Measurements from ENCODE around the gene TLX2.

The TLX2 gene

DNA sequence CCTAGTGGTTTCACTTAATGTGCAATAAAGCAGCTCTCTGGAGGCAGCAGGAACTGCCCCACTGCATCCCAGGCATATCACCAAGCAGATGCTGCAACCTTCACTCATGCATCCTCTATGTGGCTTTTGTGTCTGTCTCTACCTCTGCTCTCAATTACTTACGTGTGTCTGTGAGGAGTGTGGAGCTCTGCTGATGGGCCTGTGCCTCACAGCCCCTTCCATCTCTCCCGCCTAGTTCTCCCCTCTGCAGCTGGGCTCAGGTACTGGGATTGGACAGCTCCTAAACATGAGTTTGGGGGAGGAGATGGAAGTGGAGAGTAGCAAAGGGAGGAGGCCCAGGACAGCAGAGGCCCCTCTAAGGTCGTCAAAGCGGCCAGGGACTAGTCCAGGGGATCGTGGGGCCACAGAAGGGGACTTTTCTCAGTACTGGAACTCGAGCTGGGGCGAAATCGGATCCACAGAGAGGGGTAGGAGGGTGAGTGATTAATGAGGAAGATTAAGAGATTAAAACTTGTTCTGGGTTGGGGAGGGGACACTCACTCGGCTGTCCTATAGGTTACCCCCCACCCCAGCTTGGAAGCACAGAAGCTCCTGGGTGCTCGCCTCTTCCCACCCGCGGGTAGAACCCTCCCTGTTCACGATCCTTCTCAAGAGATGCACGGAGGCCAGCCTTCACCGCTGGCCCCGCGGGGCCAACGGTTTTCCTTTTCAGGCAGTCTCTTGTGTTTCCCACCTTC, 12.7 kb upstream of the TLX2 start:
- Histone ChIP-seq H3K4me3 (ENCODE audit: low read depth in 1 of 2, low read length in 2 of 2) (no peak overlapping the region), H3K36me3 (ENCODE audit: insufficient read depth, low read length) (peaks cover 11% of the 10 kb centered on the region), H3K4me1 (ENCODE audit: insufficient read depth, low read length) (peaks cover 41% of the 10 kb centered on the region), H2AFZ (ENCODE audit: low read depth, low read length) (no peak overlapping the region), H3K27me3 (ENCODE audit: insufficient read depth, low read length, poor library complexity) (no peaks in the 10 kb centered on the region), H3K9me3 (ENCODE audit: insufficient read depth, low read length, severe bottlenecking) (no peaks in the 10 kb centered on the region), H3K79me2 (ENCODE audit: insufficient read depth, low read length) (peaks cover 26% of the 10 kb centered on the region), H3K4me2 (ENCODE audit: insufficient read depth, low read length) (no peak overlapping the region), H4K20me1 (ENCODE audit: insufficient read depth, low read length) (no peaks in the 10 kb centered on the region), H3K9ac (ENCODE audit: low read depth, low read length) (no peak overlapping the region), H3K27ac (ENCODE audit: low read length) (no peak overlapping the region)
- DNase-seq, result no peak
- TF ChIP-seq, protein P1, sequence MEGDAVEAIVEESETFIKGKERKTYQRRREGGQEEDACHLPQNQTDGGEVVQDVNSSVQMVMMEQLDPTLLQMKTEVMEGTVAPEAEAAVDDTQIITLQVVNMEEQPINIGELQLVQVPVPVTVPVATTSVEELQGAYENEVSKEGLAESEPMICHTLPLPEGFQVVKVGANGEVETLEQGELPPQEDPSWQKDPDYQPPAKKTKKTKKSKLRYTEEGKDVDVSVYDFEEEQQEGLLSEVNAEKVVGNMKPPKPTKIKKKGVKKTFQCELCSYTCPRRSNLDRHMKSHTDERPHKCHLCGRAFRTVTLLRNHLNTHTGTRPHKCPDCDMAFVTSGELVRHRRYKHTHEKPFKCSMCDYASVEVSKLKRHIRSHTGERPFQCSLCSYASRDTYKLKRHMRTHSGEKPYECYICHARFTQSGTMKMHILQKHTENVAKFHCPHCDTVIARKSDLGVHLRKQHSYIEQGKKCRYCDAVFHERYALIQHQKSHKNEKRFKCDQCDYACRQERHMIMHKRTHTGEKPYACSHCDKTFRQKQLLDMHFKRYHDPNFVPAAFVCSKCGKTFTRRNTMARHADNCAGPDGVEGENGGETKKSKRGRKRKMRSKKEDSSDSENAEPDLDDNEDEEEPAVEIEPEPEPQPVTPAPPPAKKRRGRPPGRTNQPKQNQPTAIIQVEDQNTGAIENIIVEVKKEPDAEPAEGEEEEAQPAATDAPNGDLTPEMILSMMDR (IDR thresholded peaks at IDR 0.05; ENCODE audit: borderline replicate concordance, extremely low read depth, low read length, poor library complexity, severe bottlenecking), result no peak
- TF ChIP-seq EZH2 (IDR thresholded peaks at IDR 0.05; ENCODE audit: borderline replicate concordance, low read depth, low read length, severe bottlenecking), result no peak
- ATAC-seq (ENCODE audit: insufficient read depth, low read depth), result no peak

DNA sequence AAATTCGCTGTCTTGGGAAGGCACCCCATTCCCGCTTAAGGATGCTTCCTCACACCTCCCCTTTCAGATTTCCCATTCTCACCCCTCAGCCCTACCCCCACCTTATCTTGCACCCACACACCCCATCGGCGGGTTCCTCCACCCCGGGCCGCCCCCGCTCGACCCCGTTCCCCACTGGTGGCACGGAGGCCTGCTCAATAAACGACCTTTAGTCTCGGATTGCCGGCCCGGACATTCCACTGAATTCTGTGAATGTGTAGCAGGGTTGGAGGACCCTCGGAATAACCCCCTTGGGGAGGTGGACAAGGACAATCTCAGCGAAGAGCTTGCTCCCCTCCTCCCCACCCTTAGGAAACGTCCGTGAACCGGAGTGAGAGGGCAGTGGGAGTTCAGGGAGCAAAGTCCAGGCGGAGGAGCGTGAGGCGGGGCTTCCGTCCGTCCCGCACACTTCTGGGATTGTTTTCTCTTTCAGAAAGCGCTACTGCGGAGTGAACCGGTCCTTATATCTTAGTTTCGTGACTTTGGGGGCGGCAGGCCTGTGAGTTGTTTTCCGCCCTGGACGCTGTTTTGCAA, 12.0 kb upstream of the TLX2 start:
- Histone ChIP-seq H3K4me1 (ENCODE audit: insufficient read depth, low read length) (peaks cover 39% of the 10 kb centered on the region), H2AFZ (ENCODE audit: low read depth, low read length) (no peak overlapping the region), H3K36me3 (ENCODE audit: insufficient read depth, low read length) (peaks cover 11% of the 10 kb centered on the region), H3K79me2 (ENCODE audit: insufficient read depth, low read length) (peaks cover 31% of the 10 kb centered on the region), H3K27ac (ENCODE audit: low read length) (no peak overlapping the region), H3K27me3 (ENCODE audit: insufficient read depth, low read length, poor library complexity) (no peaks in the 10 kb centered on the region), H3K4me3 (ENCODE audit: low read depth in 1 of 2, low read length in 2 of 2) (no peak overlapping the region), H4K20me1 (ENCODE audit: insufficient read depth, low read length) (no peaks in the 10 kb centered on the region), H3K9me3 (ENCODE audit: insufficient read depth, low read length, severe bottlenecking) (no peaks in the 10 kb centered on the region), H3K9ac (ENCODE audit: low read depth, low read length) (no peak overlapping the region), H3K4me2 (ENCODE audit: insufficient read depth, low read length) (no peak overlapping the region)
- ATAC-seq (ENCODE audit: insufficient read depth, low read depth) (no peak), DNase-seq (no peak)
- TF ChIP-seq, protein P1 (IDR thresholded peaks at IDR 0.05; ENCODE audit: borderline replicate concordance, extremely low read depth, low read length, poor library complexity, severe bottlenecking), result no peak
- no peak for TF ChIP-seq EZH2 (IDR thresholded peaks at IDR 0.05; ENCODE audit: borderline replicate concordance, low read depth, low read length, severe bottlenecking)

DNA sequence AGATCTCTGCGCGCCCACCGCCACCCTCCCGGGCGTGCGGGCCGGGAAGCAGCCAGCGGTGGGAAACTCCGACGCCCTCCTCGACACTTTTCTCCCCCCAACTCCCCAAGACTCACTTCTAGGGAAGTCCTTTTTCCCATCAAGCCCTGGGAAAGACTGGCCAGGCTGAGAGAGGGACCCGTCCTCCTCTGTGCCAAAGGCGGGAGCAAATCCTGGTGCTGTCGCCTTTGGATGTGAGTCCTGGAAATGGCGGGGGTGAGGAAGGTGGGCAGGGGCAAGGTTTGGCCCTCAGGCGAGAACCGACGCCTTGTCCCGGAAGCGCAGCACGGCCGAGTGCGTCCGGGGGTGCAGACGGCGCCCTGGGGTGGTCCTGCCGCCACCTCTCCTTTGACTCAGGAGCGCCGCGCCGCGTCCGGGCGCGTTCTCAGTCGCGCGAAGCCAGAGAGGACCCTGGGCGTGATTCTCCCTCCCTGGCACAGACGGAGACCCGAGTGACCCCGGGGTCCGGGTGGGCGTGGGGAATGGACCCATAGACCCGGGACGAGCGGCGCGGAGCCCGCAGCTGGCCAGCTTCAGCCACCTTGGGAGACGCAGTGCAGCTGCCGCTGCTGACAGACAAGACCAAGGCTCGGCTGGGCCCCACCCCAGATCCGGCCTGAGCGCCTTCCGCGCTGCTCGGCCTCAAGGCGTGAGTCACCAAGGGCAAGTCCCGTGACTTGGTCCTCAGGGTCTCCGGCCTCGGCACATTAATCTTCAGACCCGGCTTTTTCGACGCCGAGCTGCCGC, 11.3 kb upstream of the TLX2 start:
- peaks cover 36% of the 10 kb centered on the region for H3K4me1 ChIP-seq (ENCODE audit: insufficient read depth, low read length)
- no peaks in the 10 kb centered on the region for H3K27me3 ChIP-seq (ENCODE audit: insufficient read depth, low read length, poor library complexity)
- ATAC-seq (ENCODE audit: insufficient read depth, low read depth) (no peak), DNase-seq (no peak)
- H3K4me2 ChIP-seq (ENCODE audit: insufficient read depth, low read length), result no peak overlapping the region
- H3K36me3 ChIP-seq (ENCODE audit: insufficient read depth, low read length), result peaks cover 11% of the 10 kb centered on the region
- no peak overlapping the region for H2AFZ ChIP-seq (ENCODE audit: low read depth, low read length)
- no peak overlapping the region for H3K9ac ChIP-seq (ENCODE audit: low read depth, low read length)
- H3K9me3 ChIP-seq (ENCODE audit: insufficient read depth, low read length, severe bottlenecking), result no peaks in the 10 kb centered on the region
- no peak overlapping the region for H3K27ac ChIP-seq (ENCODE audit: low read length)
- no peak overlapping the region for H3K4me3 ChIP-seq (ENCODE audit: low read depth in 1 of 2, low read length in 2 of 2)
- no peak for TF ChIP-seq EZH2 (IDR thresholded peaks at IDR 0.05; ENCODE audit: borderline replicate concordance, low read depth, low read length, severe bottlenecking)
- TF ChIP-seq, protein P1 (IDR thresholded peaks at IDR 0.05; ENCODE audit: borderline replicate concordance, extremely low read depth, low read length, poor library complexity, severe bottlenecking), result no peak
- H4K20me1 ChIP-seq (ENCODE audit: insufficient read depth, low read length), result no peaks in the 10 kb centered on the region
- peaks cover 28% of the 10 kb centered on the region for H3K79me2 ChIP-seq (ENCODE audit: insufficient read depth, low read length)
